H1 (cell line): ENCODE measurements around the gene MMP17. TPM values are rescaled to one million over a fixed set of nuclear protein-coding genes. Genes with fewer than 3 reads are reported as not detected.
A peak's percentile ranks its signal among the peaks of the same experiment; 100 is the strongest.

Source experiments
- CTCF ChIA-PET: fragments of 300-600 bp; sonication (Branson Sonifier 250); formaldehyde crosslinking; loops from one replicate; lab custom pipeline; 2021; ENCODE audit not compliant: partially characterized antibody; lab: Charles Lee
- POLR2A ChIA-PET: fragments of 300-600 bp; sonication (Branson Sonifier 250); formaldehyde crosslinking; loops from one replicate; lab custom pipeline; 2021; ENCODE audit warnings: inconsistent platforms; ENCODE audit not compliant: partially characterized antibody; lab: Charles Lee
- DNase-seq, 2 experiments: peaks; one replicate each; pipeline versions ENCODE4 v3.0.0 to v3.0.0-alpha.2; 2010 to 2022; ENCODE audit warnings: low spot score in 2 of 2, low read depth in 1 of 2, mixed read lengths in 1 of 2
- FAIRE-seq: peaks from 2 replicates; lab custom pipeline; 2011; peaks lifted over from hg19 to GRCh38; lab: Jason Lieb, UNC
- H2AFZ ChIP-seq: 2 replicates; pipeline ENCODE4 v1.8.1; 2012; ENCODE audit warnings: low read length, inconsistent platforms
- H2AK5ac ChIP-seq: 2 replicates; pipeline ENCODE4 v1.6.1; 2013; ENCODE audit warnings: low read depth, low read length
- H2BK120ac ChIP-seq: replicated peaks from 2 replicates; pipeline ENCODE3; 2013; ENCODE audit warnings: low read depth, low read length, inconsistent platforms
- H2BK12ac ChIP-seq: 2 replicates; pipeline ENCODE4 v1.6.1; 2013; ENCODE audit warnings: low read depth, low read length
- H2BK15ac ChIP-seq: 2 replicates; pipeline ENCODE4 v1.6.1; 2013; ENCODE audit warnings: low read length
- H2BK20ac ChIP-seq: 2 replicates; pipeline ENCODE4 v1.6.1; 2013; ENCODE audit warnings: low read length
- H2BK5ac ChIP-seq: 2 replicates; pipeline ENCODE4 v1.6.1; 2013; ENCODE audit warnings: low read depth, low read length
- H3K14ac ChIP-seq: 2 replicates; pipeline ENCODE4 v1.6.1; 2013; ENCODE audit warnings: inconsistent platforms; ENCODE audit not compliant: insufficient read length
- H3K18ac ChIP-seq: 2 replicates; pipeline ENCODE4 v1.6.1; 2013; ENCODE audit warnings: low read length; ENCODE audit errors: extremely low read depth
- H3K23ac ChIP-seq: 2 replicates; pipeline ENCODE4 v1.6.1; 2013; ENCODE audit warnings: inconsistent platforms; ENCODE audit not compliant: insufficient read length
- H3K23me2 ChIP-seq: 2 replicates; pipeline ENCODE4 v1.6.1; 2013; ENCODE audit warnings: low read depth, low read length
- H3K27ac ChIP-seq: 2 replicates; pipeline ENCODE4 v1.6.1; 2011; ENCODE audit warnings: low read depth, low read length, inconsistent platforms
- H3K27me3 ChIP-seq, 4 experiments: replicated peaks in 1 of 4; 1 replicate in 1 of 4; 2 replicates in 3 of 4; pipeline versions ENCODE4 v1.6.1 to v1.8.1; 2011 to 2013; ENCODE audit warnings: low read length in 3 of 4, mild to moderate bottlenecking in 3 of 4, inconsistent platforms in 2 of 4, mixed read lengths in 2 of 4, moderate library complexity in 1 of 4; ENCODE audit not compliant: control insufficient read depth in 3 of 4, insufficient read depth in 3 of 4; ENCODE audit errors: extremely low read depth in 1 of 4
- H3K36me3 ChIP-seq, 4 experiments: 2 replicates each; pipeline versions ENCODE4 v1.6.1 to v1.8.1; 2011 to 2013; ENCODE audit warnings: mild to moderate bottlenecking in 4 of 4, low read length in 3 of 4, moderate library complexity in 2 of 4, control low read depth in 1 of 4, inconsistent platforms in 1 of 4; ENCODE audit not compliant: insufficient read depth in 4 of 4, control insufficient read depth in 2 of 4
- H3K4ac ChIP-seq: replicated peaks from 2 replicates; pipeline ENCODE3; 2013; ENCODE audit warnings: low read length, low read depth, mixed read lengths, inconsistent platforms; ENCODE audit not compliant: insufficient read length
- H3K4me1 ChIP-seq, 4 experiments: replicated peaks in 1 of 4; 1 replicate in 1 of 4; 2 replicates in 3 of 4; pipeline versions ENCODE4 v1.6.1 to v1.8.1; 2011 to 2013; ENCODE audit warnings: low read length in 3 of 4, inconsistent platforms in 2 of 4, mixed read lengths in 1 of 4; ENCODE audit not compliant: insufficient read depth in 4 of 4, control insufficient read depth in 3 of 4
- H3K4me2 ChIP-seq, 2 experiments: 2 replicates each; pipeline versions ENCODE4 v1.6.1 to v1.8.1; 2011 to 2013; ENCODE audit warnings: low read depth in 2 of 2, low read length in 2 of 2, control low read depth in 1 of 2, inconsistent platforms in 1 of 2, mild to moderate bottlenecking in 1 of 2; ENCODE audit not compliant: insufficient read depth in 1 of 2
- H3K4me3 ChIP-seq, 4 experiments: fragments of 200-600, 300-600 bp in 1 of 4; sonication (generic), shearing (Covaris generic), sonication (Bioruptor Twin) in 1 of 4; 2 replicates each; pipeline versions ENCODE4 v1.5.1 to v1.8.1; 2011 to 2016; ENCODE audit warnings: low read length in 4 of 4, low read depth in 3 of 4, control low read depth in 2 of 4, inconsistent platforms in 2 of 4, mild to moderate bottlenecking in 2 of 4, mixed read lengths in 1 of 4, moderate library complexity in 1 of 4; ENCODE audit not compliant: insufficient read depth in 2 of 4; ENCODE audit errors: extremely low read depth in 1 of 4
- H3K56ac ChIP-seq: replicated peaks from 2 replicates; pipeline ENCODE3; 2013; ENCODE audit warnings: low read depth, mild to moderate bottlenecking, mixed read lengths, low read length, inconsistent platforms; ENCODE audit not compliant: insufficient read length
- H3K79me1 ChIP-seq: 2 replicates; pipeline ENCODE4 v1.6.1; 2013; ENCODE audit warnings: low read depth, low read length, control low read depth
- H3K79me2 ChIP-seq, 2 experiments: 2 replicates each; pipeline versions ENCODE4 v1.6.1 to v1.8.1; 2012 to 2013; ENCODE audit warnings: low read length in 2 of 2, mild to moderate bottlenecking in 2 of 2, inconsistent platforms in 1 of 2; ENCODE audit not compliant: insufficient read depth in 2 of 2, control insufficient read depth in 1 of 2
- H3K9ac ChIP-seq, 4 experiments: replicated peaks in 1 of 4; 1 replicate in 1 of 4; 2 replicates in 3 of 4; pipeline versions ENCODE4 v1.6.1 to v1.8.1; 2011 to 2013; ENCODE audit warnings: low read depth in 3 of 4, low read length in 3 of 4, control low read depth in 2 of 4, mild to moderate bottlenecking in 2 of 4, moderate library complexity in 2 of 4, inconsistent platforms in 1 of 4; ENCODE audit errors: extremely low read depth in 1 of 4
- H3K9me3 ChIP-seq, 2 experiments: 2 replicates each; pipeline versions ENCODE4 v1.6.1 to v1.8.1; 2012 to 2013; ENCODE audit warnings: mild to moderate bottlenecking in 2 of 2, moderate library complexity in 2 of 2, control low read depth in 1 of 2, inconsistent platforms in 1 of 2, low read depth in 1 of 2, low read length in 1 of 2, mixed read lengths in 1 of 2; ENCODE audit not compliant: insufficient read depth in 2 of 2
- H4K20me1 ChIP-seq, 2 experiments: replicated peaks in 1 of 2; 2 replicates each; pipeline versions ENCODE3 to v1.8.1; 2011 to 2013; ENCODE audit warnings: inconsistent platforms in 2 of 2, low read length in 2 of 2, mild to moderate bottlenecking in 1 of 2; ENCODE audit not compliant: insufficient read depth in 2 of 2, control insufficient read depth in 1 of 2
- H4K5ac ChIP-seq: 2 replicates; pipeline ENCODE4 v1.6.1; 2013; ENCODE audit warnings: low read length, low read depth, mixed read lengths, inconsistent platforms; ENCODE audit not compliant: insufficient read length
- H4K8ac ChIP-seq: 2 replicates; pipeline ENCODE4 v1.8.0; 2013; ENCODE audit warnings: mild to moderate bottlenecking, moderate library complexity, low read length, inconsistent platforms; ENCODE audit not compliant: insufficient read depth; ENCODE audit errors: extremely low read depth
- H4K91ac ChIP-seq: replicated peaks from 2 replicates; pipeline ENCODE3; 2013; ENCODE audit warnings: low read length, mixed read lengths, inconsistent platforms; ENCODE audit not compliant: insufficient read length
- BRCA1 ChIP-seq: IDR thresholded peaks from 2 replicates; pipeline ENCODE4 v1.6.1; 2012; ENCODE audit warnings: low read depth, low read length, improper control_type of control experiment
- CHD1 ChIP-seq: IDR thresholded peaks from 2 replicates; pipeline ENCODE4 v1.6.1; 2012; ENCODE audit warnings: low read depth, low read length, improper control_type of control experiment
- CREB1 ChIP-seq: IDR thresholded peaks from 2 replicates; pipeline ENCODE4 v1.6.1; 2012; ENCODE audit warnings: inconsistent platforms
- NANOG ChIP-seq: IDR thresholded peaks from 2 replicates; pipeline ENCODE4 v1.6.1; 2011; ENCODE audit warnings: low read length, low read depth, mild to moderate bottlenecking, inconsistent platforms; ENCODE audit not compliant: insufficient read depth, poor library complexity, severe bottlenecking
- RAD21 ChIP-seq, 2 experiments: IDR thresholded peaks in 1 of 2; conservative IDR thresholded peaks in 1 of 2; 2 replicates each; pipeline ENCODE4 v1.6.1; 2011; ENCODE audit warnings: low read depth in 2 of 2, low read length in 2 of 2, improper control_type of control experiment in 1 of 2, inconsistent platforms in 1 of 2, mild to moderate bottlenecking in 1 of 2, moderate library complexity in 1 of 2
- TAF7 ChIP-seq: optimal IDR thresholded peaks from 2 replicates; pipeline ENCODE3; 2011; ENCODE audit warnings: low read depth, mild to moderate bottlenecking, inconsistent platforms, low read length, moderate library complexity, borderline replicate concordance
- WGBS, 2 experiments: shearing (Covaris generic) in 1 of 2; methylation state at CpG; one replicate each; pipeline versions ENCODE4 v1.1.6 to v1.1.7; 2013 to 2015; ENCODE audit warnings: low lambda C conversion rate in 2 of 2, mixed read lengths in 2 of 2, inconsistent platforms in 1 of 2, low coverage in 1 of 2, missing lambda C conversion rate in 1 of 2; ENCODE audit not compliant: insufficient replicate concordance in 2 of 2, insufficient coverage in 1 of 2, insufficient read length in 1 of 2; ENCODE audit errors: extremely low coverage in 1 of 2, missing lambda C conversion rate in 1 of 2; 5-methylcytosine and 5-hydroxymethylcytosine counted together
- polyA plus RNA-seq, 7 experiments: library from polyadenylated mRNA; depleted of rRNA in 3 of 7; stranded (reverse) in 5 of 7; unstranded in 2 of 7; fragments of >200 nt in 5 of 7; fragments of 200-250 nt in 2 of 7; gene quantifications; 1 replicate in 5 of 7; 2 replicates in 1 of 7; 4 replicates in 1 of 7; pipeline versions ENCODE4 v1.2.1 to v1.2.3, GENCODE V29; 2011 to 2013; ENCODE audit warnings: missing spikeins in 2 of 7, mixed read lengths in 2 of 7
- total RNA-seq: library from RNA; stranded (reverse); fragmentation: NEBNext Ultra II Directional; extraction: Animal tissue kit (Norgen Biotek cat#: 25700); gene quantifications from 2 replicates; pipeline ENCODE4 v1.2.1, GENCODE V29; 2021
- TF ChIP-seq, protein P1 (sequence below): IDR thresholded peaks from 2 replicates; pipeline ENCODE4 v1.6.1; 2012; ENCODE audit warnings: inconsistent platforms

Gene MMP17
- total and polyA plus RNA-seq, 2 of the 8 experiments (the other 6 are each of a cell fraction or from before 2014, with no cell fraction given), result 41.3 to 53.8 TPM

DNA sequence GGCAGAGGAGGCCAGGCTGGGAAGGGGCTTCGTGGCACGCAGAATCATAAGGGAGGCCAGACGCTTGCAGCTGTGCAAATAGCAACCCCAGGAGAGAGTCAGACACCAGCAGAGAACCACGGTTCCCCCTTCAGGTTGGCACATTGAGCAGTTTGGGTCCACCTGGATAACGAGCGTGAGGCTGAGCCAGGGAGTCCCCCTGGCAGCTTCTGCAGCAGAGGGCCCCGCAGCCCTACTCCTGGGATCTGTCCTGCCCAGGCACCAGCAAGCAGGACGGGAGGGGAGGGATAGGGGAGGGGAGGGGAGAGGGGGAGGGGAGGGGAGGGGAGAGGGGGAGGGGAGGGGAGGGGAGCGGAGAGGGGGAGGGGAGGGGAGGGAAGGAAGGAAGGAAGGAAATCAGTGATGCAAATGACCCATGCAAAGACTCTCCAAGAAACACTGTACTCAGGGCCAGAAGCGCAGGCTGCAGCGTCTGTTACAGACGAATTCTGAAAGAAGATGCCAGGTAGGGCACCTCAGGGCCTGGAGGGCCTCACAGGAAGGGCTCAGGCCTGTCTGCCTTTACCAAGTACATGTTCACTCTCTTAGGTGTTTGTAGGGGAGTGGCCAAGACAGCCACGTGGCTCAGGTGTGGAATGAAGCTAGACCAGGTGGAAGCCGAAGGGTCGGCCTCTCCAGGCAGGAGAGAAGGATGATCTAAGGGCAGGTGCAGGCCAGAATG, 32.3 kb upstream of the MMP17 start:
- peak overlapping the region; percentile 71; the same call in 1 of the 2 replicates for H2BK12ac ChIP-seq
- DNase-seq (peak in 1 of 2 experiments; percentile 65), FAIRE-seq (no peak)
- peaks cover 2 to 16% (median 13%) of the 10 kb centered on the region in 4 experiments; a peak in 7 of 8 replicates for H3K36me3 ChIP-seq
- no peak overlapping the region for H2BK20ac ChIP-seq
- peak overlapping the region; percentile 28 to 39; a peak in 3 of 4 replicates for H3K4me2 ChIP-seq
- H3K9me3 ChIP-seq, result no peaks in the 10 kb centered on the region
- H2AK5ac ChIP-seq, result no peak overlapping the region; the same call in 1 of the 2 replicates
- no peak overlapping the region for H3K23ac ChIP-seq
- no peaks in the 10 kb centered on the region for H4K20me1 ChIP-seq
- H3K14ac ChIP-seq, result no peak overlapping the region
- H4K5ac ChIP-seq, result no peak overlapping the region
- no peaks in the 10 kb centered on the region for H3K79me1 ChIP-seq
- H3K18ac ChIP-seq, result peak overlapping the region; percentile 81
- H2BK15ac ChIP-seq, result no peak overlapping the region
- WGBS, 2 experiments, result 58% methylated on average over 12 of the region's 15 CpGs; no CpG with 5 or more reads in 1 of the 2 experiments
- H3K4ac ChIP-seq, result peak overlapping the region; percentile 32
- ChIA-PET POLR2A (interaction anchor here (0.7 to 2.7 kb wide), 6 partner anchors 10 to 215 kb away, joined by 3 to 13 read pairs (median 3); no protein-coding TSS in a partner anchor), CTCF (interaction anchor here (0.5 to 3.0 kb wide), 11 partner anchors 8 to 1534 kb away, joined by 3 to 24 read pairs (median 4); no protein-coding TSS in a partner anchor)
- H3K27ac ChIP-seq, result peak overlapping the region; percentile 31; the same call in 1 of the 2 replicates
- peak overlapping the region; percentile 79; the same call in 1 of the 2 replicates for H2BK5ac ChIP-seq
- no peaks in the 10 kb centered on the region for H3K23me2 ChIP-seq
- no peak overlapping the region for H4K8ac ChIP-seq
- H4K91ac ChIP-seq, result peak overlapping the region; percentile 69
- no peak overlapping the region for H2BK120ac ChIP-seq
- H3K4me1 ChIP-seq, result peaks cover 0 to 17% (median 12%) of the 10 kb centered on the region in 4 experiments; a peak in 6 of 7 replicates
- no peak overlapping the region for H3K4me3 ChIP-seq
- H3K56ac ChIP-seq, result no peak overlapping the region
- H3K9ac ChIP-seq, result no peak overlapping the region
- H2AFZ ChIP-seq, result no peak overlapping the region
- H3K27me3 ChIP-seq, result no peaks in the 10 kb centered on the region
- no peaks in the 10 kb centered on the region for H3K79me2 ChIP-seq
- TF ChIP-seq TAF7 (no peak), RAD21 (IDR thresholded peaks at IDR 0.05 in 1 of 2, conservative IDR thresholded peaks at IDR 0.05 in 1 of 2; ENCODE audit: low read depth in 2 of 2, low read length in 2 of 2) (peak; percentile 23 to 42; a peak in 3 of 4 replicates), CREB1 (no peak), NANOG (no peak), CHD1 (no peak), BRCA1 (no peak)
- TF ChIP-seq, protein P1, sequence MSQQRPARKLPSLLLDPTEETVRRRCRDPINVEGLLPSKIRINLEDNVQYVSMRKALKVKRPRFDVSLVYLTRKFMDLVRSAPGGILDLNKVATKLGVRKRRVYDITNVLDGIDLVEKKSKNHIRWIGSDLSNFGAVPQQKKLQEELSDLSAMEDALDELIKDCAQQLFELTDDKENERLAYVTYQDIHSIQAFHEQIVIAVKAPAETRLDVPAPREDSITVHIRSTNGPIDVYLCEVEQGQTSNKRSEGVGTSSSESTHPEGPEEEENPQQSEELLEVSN, result peak; percentile 24; the same call in 1 of the 2 replicates
